ENCODE measurements around the gene TRPM3.

TRPM3 gene

GRCh38 chr9:70947086-70947485, 174.3 kb downstream of the TRPM3 start:
- TF ChIP-seq CTCF (IDR thresholded peaks at IDR 0.05) = no peak

GRCh38 chr9:70945301-70945700, 176.1 kb downstream of the TRPM3 start:
- no peak for TF ChIP-seq CTCF (IDR thresholded peaks at IDR 0.05)

- no peak for TF ChIP-seq CTCF (IDR thresholded peaks at IDR 0.05)
Measured at GRCh38 chr9:70941191-70941590, 180.2 kb downstream of the TRPM3 start.

- TF ChIP-seq CTCF (IDR thresholded peaks at IDR 0.05) = no peak
Measured at GRCh38 chr9:70940605-70941004, 180.8 kb downstream of the TRPM3 start.

- no peak for TF ChIP-seq CTCF (IDR thresholded peaks at IDR 0.05)
Measured at GRCh38 chr9:70936536-70936935, 184.9 kb downstream of the TRPM3 start.

- no peak for TF ChIP-seq CTCF (IDR thresholded peaks at IDR 0.05)
Measured at GRCh38 chr9:70935856-70936255, 185.6 kb downstream of the TRPM3 start.

GRCh38 chr9:70934642-70935041, 186.8 kb downstream of the TRPM3 start:
- no peak for TF ChIP-seq CTCF (IDR thresholded peaks at IDR 0.05)

- no peak for TF ChIP-seq CTCF (IDR thresholded peaks at IDR 0.05)
Measured at GRCh38 chr9:70933321-70933720, 188.1 kb downstream of the TRPM3 start.

All from LNCAP (cell line).